HCT116 (cell line): Measurements from ENCODE around the gene VMO1. TPM values are rescaled to one million over a fixed set of nuclear protein-coding genes. Genes with fewer than 3 reads are reported as not detected.

Experiments
- ATAC-seq: fragments of 200-7000 bp; cut with Tn5 transposase; 2 replicates; pipeline ENCODE4 v1.9.1; 2020; ENCODE audit warnings: mild to moderate bottlenecking, moderate library complexity
- BruUV-seq: library from RNA; stranded (reverse); fragments of 400-500 nt; replicated peaks from 2 replicates; lab custom pipeline; 2021; lab: Mats Ljungman, UMichigan
- CTCF ChIA-PET: fragments of 300-600 bp; sonication (Branson Sonifier 250); formaldehyde crosslinking; loops from one replicate; lab custom pipeline; 2021; ENCODE audit warnings: antibody characterized with exemption; lab: Charles Lee
- POLR2A ChIA-PET: fragments of 300-600, 350-600 bp; sonication (Branson Sonifier 250); formaldehyde crosslinking; loops from one replicate; lab custom pipeline; 2021; ENCODE audit warnings: antibody characterized with exemption; lab: Charles Lee
- RAD21 ChIA-PET, 2 experiments: fragments of 300-600 bp; sonication (Branson Sonifier 250); formaldehyde crosslinking; loops; one replicate each; lab custom pipeline; 2023; ENCODE audit warnings: low total read pairs in 2 of 2; ENCODE audit not compliant: uncharacterized antibody in 2 of 2, unreplicated experiment in 2 of 2, low non-redundant PET in 1 of 2; lab: Charles Lee
- DNase-seq: peaks from one replicate; pipeline ENCODE4 v3.0.0-alpha.2; 2010; ENCODE audit warnings: low read depth, low spot score
- H2AFZ ChIP-seq: fragments of 200-600 bp; shearing (Covaris generic), sonication (generic); 2 replicates; pipeline ENCODE4 v1.6.1; 2017; ENCODE audit warnings: low read depth, mixed run types, mixed read lengths, antibody characterized with exemption, low read length; ENCODE audit not compliant: poor library complexity, severe bottlenecking
- H3K27ac ChIP-seq: 2 replicates; pipeline ENCODE4 v1.5.1; 2012; ENCODE audit warnings: low read depth, low read length
- H3K27me3 ChIP-seq: fragments of 200-600 bp; sonication (generic); 2 replicates; pipeline ENCODE4 v1.6.1; 2016; ENCODE audit warnings: mixed run types, low read length, mixed read lengths; ENCODE audit not compliant: insufficient read depth
- H3K36me3 ChIP-seq, 2 experiments: fragments of 200-500 bp in 1 of 2; fragments of 200-600 bp in 1 of 2; sonication (Bioruptor generic) in 1 of 2; sonication (generic) in 1 of 2; 2 replicates each; pipeline versions ENCODE4 v1.5.1 to v1.6.1; 2014 to 2016; ENCODE audit warnings: low read length in 2 of 2, inconsistent platforms in 1 of 2, mixed read lengths in 1 of 2, mixed run types in 1 of 2; ENCODE audit not compliant: insufficient read depth in 2 of 2, control insufficient read depth in 1 of 2
- H3K4me1 ChIP-seq, 2 experiments: fragments of 200-600 bp in 1 of 2; sonication (generic) in 1 of 2; 2 replicates each; pipeline versions ENCODE4 v1.5.1 to v1.6.1; 2012 to 2017; ENCODE audit warnings: low read length in 2 of 2, inconsistent platforms in 1 of 2, mild to moderate bottlenecking in 1 of 2, mixed read lengths in 1 of 2, mixed run types in 1 of 2, moderate library complexity in 1 of 2; ENCODE audit not compliant: insufficient read depth in 2 of 2, control insufficient read depth in 1 of 2
- H3K4me2 ChIP-seq: fragments of 200-600 bp; sonication (generic); 2 replicates; pipeline ENCODE4 v1.6.1; 2017; ENCODE audit warnings: mixed run types, low read length, mixed read lengths
- H3K4me3 ChIP-seq, 2 experiments: fragments of 200-600 bp in 1 of 2; sonication (generic) in 1 of 2; replicated peaks in 1 of 2; 2 replicates each; pipeline ENCODE4 v1.5.1; 2011 to 2016; ENCODE audit warnings: low read length in 2 of 2, control low read depth in 1 of 2, low read depth in 1 of 2, mild to moderate bottlenecking in 1 of 2, mixed read lengths in 1 of 2, mixed run types in 1 of 2
- H3K79me2 ChIP-seq: fragments of 200-600 bp; sonication (generic); 2 replicates; pipeline ENCODE4 v1.6.1; 2017; ENCODE audit warnings: mild to moderate bottlenecking, mixed run types, low read length, moderate library complexity, mixed read lengths; ENCODE audit not compliant: insufficient read depth
- H3K9ac ChIP-seq: fragments of 200-600 bp; sonication (generic); 2 replicates; pipeline ENCODE4 v1.6.1; 2016; ENCODE audit warnings: low read length, mixed read lengths
- H3K9me2 ChIP-seq: fragments of 200-600 bp; sonication (generic), shearing (Covaris generic); 2 replicates; pipeline ENCODE4 v1.6.1; 2017; ENCODE audit warnings: mixed run types, mild to moderate bottlenecking, moderate library complexity; ENCODE audit not compliant: insufficient read depth
- H3K9me3 ChIP-seq, 2 experiments: fragments of 200-500 bp in 1 of 2; fragments of 200-600 bp in 1 of 2; sonication (Bioruptor generic) in 1 of 2; sonication (generic) in 1 of 2; 2 replicates each; pipeline ENCODE4 v1.6.1; 2014 to 2017; ENCODE audit warnings: low read length in 2 of 2, mixed read lengths in 2 of 2, inconsistent platforms in 1 of 2, low read depth in 1 of 2, mild to moderate bottlenecking in 1 of 2, mixed run types in 1 of 2, moderate library complexity in 1 of 2; ENCODE audit not compliant: control insufficient read depth in 1 of 2, insufficient read depth in 1 of 2
- H4K20me1 ChIP-seq: fragments of 200-600 bp; sonication (generic), shearing (Covaris generic); 2 replicates; pipeline ENCODE4 v1.6.1; 2017; ENCODE audit warnings: mixed run types, mild to moderate bottlenecking, moderate library complexity; ENCODE audit not compliant: insufficient read depth
- CEBPB ChIP-seq: IDR thresholded peaks from 2 replicates; pipeline ENCODE4 v1.6.1; 2012; ENCODE audit warnings: low read depth
- CTCF ChIP-seq, 3 experiments: fragments of 200-600 bp in 1 of 3; sonication (generic) in 1 of 3; IDR thresholded peaks in 2 of 3; conservative IDR thresholded peaks in 1 of 3; 2 replicates each; pipeline ENCODE4 v1.5.1; 2012 to 2017; ENCODE audit warnings: low read depth in 2 of 3, low read length in 2 of 3, antibody characterized with exemption in 1 of 3, borderline replicate concordance in 1 of 3, control low read depth in 1 of 3, mild to moderate bottlenecking in 1 of 3, mixed read lengths in 1 of 3, mixed run types in 1 of 3, moderate library complexity in 1 of 3; ENCODE audit not compliant: insufficient read depth in 1 of 3
- ELF1 ChIP-seq: IDR thresholded peaks from 2 replicates; pipeline ENCODE4 v1.6.1; 2012; ENCODE audit warnings: low read depth, borderline replicate concordance
- EZH2 ChIP-seq: fragments of 200-600 bp; sonication (generic); IDR thresholded peaks from 2 replicates; pipeline ENCODE4 v1.6.1; 2017; ENCODE audit warnings: antibody characterized with exemption, mixed run types
- JUND ChIP-seq: IDR thresholded peaks from 2 replicates; pipeline ENCODE4 v1.6.1; 2012
- MAX ChIP-seq: IDR thresholded peaks from 2 replicates; pipeline ENCODE4 v1.6.1; 2012
- POLR2A ChIP-seq: IDR thresholded peaks from 2 replicates; pipeline ENCODE4 v1.7.0; 2011; ENCODE audit warnings: borderline replicate concordance; ENCODE audit not compliant: insufficient read depth, insufficient read length; ENCODE audit errors: extremely low read depth
- SP1 ChIP-seq: IDR thresholded peaks from 2 replicates; pipeline ENCODE4 v1.6.1; 2012; ENCODE audit warnings: low read depth
- YY1 ChIP-seq: IDR thresholded peaks from 2 replicates; pipeline ENCODE4 v1.6.1; 2011; ENCODE audit warnings: low read length, low read depth, moderate library complexity, mild to moderate bottlenecking; ENCODE audit not compliant: insufficient replicate concordance; ENCODE audit errors: extremely low read depth
- ZFX ChIP-seq: fragments of 450-650 bp; IDR thresholded peaks from 2 replicates; pipeline ENCODE4 v1.6.1; 2017
- ZNF274 ChIP-seq: fragments of 200-500 bp; sonication (Bioruptor generic); IDR thresholded peaks from 2 replicates; pipeline ENCODE4 v1.6.1; 2014; ENCODE audit warnings: mild to moderate bottlenecking, low read depth, low read length, inconsistent platforms
- intact Hi-C: fragments of 100-400 bp; cut with micrococcal nuclease; formaldehyde crosslinking; loops from 2 replicates; pipeline ENCODE4 v1.10.0; 2022
- total RNA-seq: library from RNA; stranded (reverse); gene quantifications from one replicate; pipeline ENCODE4 v1.2.1, GENCODE V29; 2021; ENCODE audit not compliant: unreplicated experiment
- TF ChIP-seq, protein P1 (sequence below): IDR thresholded peaks from 2 replicates; pipeline ENCODE4 v1.6.1; 2012

VMO1 gene
- total RNA-seq, 1 experiment from 2014 or later: 0.76 TPM

DNA sequence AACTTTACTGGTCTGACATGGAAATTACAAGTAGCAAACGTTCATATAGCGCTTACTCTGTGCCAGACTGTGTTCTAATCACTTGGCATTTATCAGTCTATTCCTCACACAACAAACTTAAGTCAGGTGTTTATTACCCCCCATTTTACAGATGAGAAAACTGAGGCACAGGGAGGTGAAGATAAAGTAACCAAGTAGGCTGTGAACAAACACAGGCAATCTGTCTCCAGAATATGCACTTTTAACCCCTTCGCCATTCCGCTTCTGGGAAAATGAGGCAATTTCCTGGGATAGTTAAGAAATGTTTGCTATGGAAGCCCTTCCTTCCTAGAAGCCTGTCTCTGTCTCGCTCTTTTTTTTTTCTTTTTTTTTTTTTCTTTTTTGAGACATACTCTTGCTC, 34.2 kb downstream of the VMO1 start:
- no peak for ATAC-seq
- Histone ChIP-seq H3K4me2 (no peak overlapping the region), H4K20me1 (no peaks in the 10 kb centered on the region), H3K9me3 (no peaks in the 10 kb centered on the region), H3K27ac (no peak overlapping the region), H3K9me2 (no peaks in the 10 kb centered on the region), H2AFZ (no peak overlapping the region), H3K36me3 (no peaks in the 10 kb centered on the region), H3K4me1 (no peaks in the 10 kb centered on the region), H3K9ac (no peak overlapping the region), H3K27me3 (0 out of 2 replicates have a peak, but pooled peaks cover 5% of the 10 kb centered on the region), H3K79me2 (no peaks in the 10 kb centered on the region), H3K4me3 (no peak overlapping the region)
- POLR2A ChIA-PET: no interaction called here
- CTCF ChIA-PET: no interaction called here
- TF ChIP-seq POLR2A: no peak
- TF ChIP-seq ELF1: no peak
- TF ChIP-seq MAX: no peak
- TF ChIP-seq CTCF (IDR thresholded peaks at IDR 0.05 in 2 of 3, conservative IDR thresholded peaks at IDR 0.05 in 1 of 3; ENCODE audit: borderline replicate concordance in 1 of 3, insufficient read depth in 1 of 3, low read depth in 2 of 3, low read length in 2 of 3): no peak
- TF ChIP-seq ZFX: no peak
- no peak for TF ChIP-seq EZH2
- no peak for TF ChIP-seq JUND
- no peak for TF ChIP-seq ZNF274
- TF ChIP-seq, protein P1, sequence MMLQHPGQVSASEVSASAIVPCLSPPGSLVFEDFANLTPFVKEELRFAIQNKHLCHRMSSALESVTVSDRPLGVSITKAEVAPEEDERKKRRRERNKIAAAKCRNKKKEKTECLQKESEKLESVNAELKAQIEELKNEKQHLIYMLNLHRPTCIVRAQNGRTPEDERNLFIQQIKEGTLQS: no peak
- TF ChIP-seq CEBPB: no peak
- TF ChIP-seq YY1: no peak
- no peak for TF ChIP-seq SP1
- RAD21 ChIA-PET: no interaction called here
- no peak for DNase-seq
- no TSS peak for BruUV-seq
- intact Hi-C loops: no loop called here
